ENCODE data around the gene LLGL2. TPM values are rescaled to one million over a fixed set of nuclear protein-coding genes. Genes with fewer than 3 reads are reported as not detected.

The LLGL2 gene
- total RNA-seq, 3 donors from 2014 or later = 4.6 to 60.2 (median 52.4) TPM

- no peaks in the 10 kb centered on the region for H3K27me3 ChIP-seq
- intact Hi-C loops (cut with DNase I; ENCODE audit: low total_unique reads) = no loop called here
- H3K36me3 ChIP-seq = no peaks in the 10 kb centered on the region
- TF ChIP-seq, protein P1, sequence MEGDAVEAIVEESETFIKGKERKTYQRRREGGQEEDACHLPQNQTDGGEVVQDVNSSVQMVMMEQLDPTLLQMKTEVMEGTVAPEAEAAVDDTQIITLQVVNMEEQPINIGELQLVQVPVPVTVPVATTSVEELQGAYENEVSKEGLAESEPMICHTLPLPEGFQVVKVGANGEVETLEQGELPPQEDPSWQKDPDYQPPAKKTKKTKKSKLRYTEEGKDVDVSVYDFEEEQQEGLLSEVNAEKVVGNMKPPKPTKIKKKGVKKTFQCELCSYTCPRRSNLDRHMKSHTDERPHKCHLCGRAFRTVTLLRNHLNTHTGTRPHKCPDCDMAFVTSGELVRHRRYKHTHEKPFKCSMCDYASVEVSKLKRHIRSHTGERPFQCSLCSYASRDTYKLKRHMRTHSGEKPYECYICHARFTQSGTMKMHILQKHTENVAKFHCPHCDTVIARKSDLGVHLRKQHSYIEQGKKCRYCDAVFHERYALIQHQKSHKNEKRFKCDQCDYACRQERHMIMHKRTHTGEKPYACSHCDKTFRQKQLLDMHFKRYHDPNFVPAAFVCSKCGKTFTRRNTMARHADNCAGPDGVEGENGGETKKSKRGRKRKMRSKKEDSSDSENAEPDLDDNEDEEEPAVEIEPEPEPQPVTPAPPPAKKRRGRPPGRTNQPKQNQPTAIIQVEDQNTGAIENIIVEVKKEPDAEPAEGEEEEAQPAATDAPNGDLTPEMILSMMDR (IDR thresholded peaks at IDR 0.05) = no peak
- TF ChIP-seq POLR2A (IDR thresholded peaks at IDR 0.05) (no peak), POLR2AphosphoS5 (IDR thresholded peaks at IDR 0.05) (no peak)
- H3K4me1 ChIP-seq = no peaks in the 10 kb centered on the region
- no peaks in the 10 kb centered on the region for H3K9me3 ChIP-seq
- no peak for DNase-seq (ENCODE audit: low spot score in 2 of 2)
- H3K27ac ChIP-seq = peak overlapping the region; percentile 17 to 62
- H3K4me3 ChIP-seq = no peak overlapping the region
Measured at GRCh38 chr17:75490173-75490743, 35.2 kb upstream of the LLGL2 start.

- no peak for DNase-seq (ENCODE audit: low spot score in 2 of 2)
- Histone ChIP-seq H3K27me3 (no peaks in the 10 kb centered on the region), H3K36me3 (no peaks in the 10 kb centered on the region), H3K9me3 (no peaks in the 10 kb centered on the region), H3K27ac (no peak overlapping the region), H3K4me1 (no peaks in the 10 kb centered on the region), H3K4me3 (no peak overlapping the region)
- intact Hi-C loops (cut with DNase I; ENCODE audit: low total_unique reads) = no loop called here
- TF ChIP-seq, protein P1 (IDR thresholded peaks at IDR 0.05) = no peak
- TF ChIP-seq POLR2A (IDR thresholded peaks at IDR 0.05) (no peak), POLR2AphosphoS5 (IDR thresholded peaks at IDR 0.05) (no peak)
Measured at GRCh38 chr17:75490953-75491649, 34.4 kb upstream of the LLGL2 start.

DNA sequence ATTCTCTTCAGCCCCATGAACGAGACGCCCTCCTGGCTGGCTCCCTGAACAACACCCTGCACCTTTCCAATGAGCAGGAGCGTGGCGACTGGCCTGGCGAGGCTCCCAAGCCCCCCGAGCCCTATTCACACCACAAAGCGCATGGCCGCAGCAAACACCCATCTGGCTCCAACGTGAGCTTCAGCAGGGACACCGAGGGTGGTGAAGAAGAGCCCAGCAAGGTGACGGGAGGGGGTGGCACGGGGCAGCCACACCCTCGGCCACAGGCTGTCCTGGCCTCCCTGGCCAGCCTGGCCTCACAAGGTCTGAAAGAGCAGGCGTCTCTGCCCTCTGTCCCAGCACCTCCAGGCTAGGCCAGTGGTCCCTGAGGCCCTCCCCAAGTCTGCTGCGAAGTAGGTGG lies 33.8 kb upstream of the LLGL2 start:
- H3K27ac ChIP-seq = no peak overlapping the region
- intact Hi-C loops (cut with DNase I; ENCODE audit: low total_unique reads) = no loop called here
- no peak for DNase-seq (ENCODE audit: low spot score in 2 of 2)
- TF ChIP-seq POLR2A (IDR thresholded peaks at IDR 0.05) (no peak), POLR2AphosphoS5 (IDR thresholded peaks at IDR 0.05) (no peak)
- TF ChIP-seq, protein P1 (IDR thresholded peaks at IDR 0.05) = no peak
- H3K4me3 ChIP-seq = no peak overlapping the region
- no peaks in the 10 kb centered on the region for H3K9me3 ChIP-seq
- H3K4me1 ChIP-seq = no peaks in the 10 kb centered on the region
- H3K27me3 ChIP-seq = no peaks in the 10 kb centered on the region
- no peaks in the 10 kb centered on the region for H3K36me3 ChIP-seq

DNA sequence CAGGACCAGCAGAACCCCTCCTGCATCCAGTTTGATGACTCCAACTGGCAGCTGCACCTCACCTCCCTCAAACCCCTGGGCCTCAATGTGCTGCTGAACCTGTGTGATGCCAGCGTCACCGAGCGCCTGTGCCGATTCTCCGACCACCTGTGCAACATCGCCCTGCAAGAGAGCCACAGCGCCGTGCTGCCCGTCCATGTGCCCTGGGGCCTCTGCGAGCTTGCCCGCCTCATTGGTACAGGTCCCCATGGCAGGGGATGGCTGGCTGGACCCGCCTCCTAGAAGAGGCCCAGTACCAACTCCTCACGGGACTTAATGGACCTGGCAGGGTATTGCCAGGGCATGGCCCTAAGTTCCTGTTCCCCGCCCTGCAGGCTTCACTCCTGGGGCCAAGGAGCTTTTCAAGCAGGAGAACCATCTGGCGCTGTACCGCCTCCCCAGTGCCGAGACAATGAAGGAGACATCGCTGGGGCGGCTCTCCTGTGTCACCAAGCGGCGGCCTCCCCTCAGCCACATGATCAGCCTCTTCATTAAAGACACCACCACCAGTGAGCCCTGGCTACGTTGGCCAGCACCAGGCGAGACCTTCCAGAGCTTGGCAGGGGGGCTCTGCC lies 32.8 kb upstream of the LLGL2 start:
- intact Hi-C loops (cut with DNase I; ENCODE audit: low total_unique reads) = no loop called here
- H3K4me3 ChIP-seq = no peak overlapping the region
- H3K9me3 ChIP-seq = no peaks in the 10 kb centered on the region
- no peaks in the 10 kb centered on the region for H3K4me1 ChIP-seq
- H3K36me3 ChIP-seq = no peaks in the 10 kb centered on the region
- no peak overlapping the region for H3K27ac ChIP-seq
- no peak for DNase-seq (ENCODE audit: low spot score in 2 of 2)
- TF ChIP-seq POLR2A (IDR thresholded peaks at IDR 0.05) = no peak
- TF ChIP-seq, protein P1 (IDR thresholded peaks at IDR 0.05) = no peak
- no peak for TF ChIP-seq POLR2AphosphoS5 (IDR thresholded peaks at IDR 0.05)
- no peaks in the 10 kb centered on the region for H3K27me3 ChIP-seq

DNA sequence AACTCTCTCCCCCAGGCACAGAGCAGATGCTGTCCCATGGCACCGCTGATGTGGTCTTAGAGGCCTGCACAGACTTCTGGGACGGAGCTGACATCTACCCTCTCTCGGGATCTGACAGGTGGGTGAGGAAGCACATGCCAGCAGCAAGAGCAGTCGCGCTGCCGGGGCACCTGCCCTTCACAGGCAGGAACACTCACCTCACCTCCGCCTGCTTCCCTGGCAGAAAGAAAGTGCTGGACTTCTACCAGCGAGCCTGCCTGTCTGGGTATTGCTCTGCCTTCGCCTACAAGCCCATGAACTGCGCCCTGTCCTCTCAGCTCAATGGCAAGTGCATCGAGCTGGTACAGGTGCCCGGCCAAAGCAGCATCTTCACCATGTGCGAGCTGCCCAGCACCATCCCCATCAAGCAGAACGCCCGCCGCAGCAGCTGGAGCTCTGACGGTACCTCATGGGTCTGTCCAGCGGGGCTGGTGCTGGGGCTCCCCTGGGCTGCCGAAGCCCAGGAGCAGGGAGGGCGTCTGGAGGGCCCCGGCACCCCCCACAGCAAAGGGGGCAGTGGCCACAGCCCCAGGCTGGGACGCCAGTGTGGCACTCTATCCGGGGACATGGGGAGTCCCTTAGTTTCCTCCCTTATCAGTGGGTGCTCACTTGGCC lies 31.9 kb upstream of the LLGL2 start:
- H3K36me3 ChIP-seq = no peaks in the 10 kb centered on the region
- TF ChIP-seq POLR2AphosphoS5 (IDR thresholded peaks at IDR 0.05) (no peak), POLR2A (IDR thresholded peaks at IDR 0.05) (no peak)
- TF ChIP-seq, protein P1 (IDR thresholded peaks at IDR 0.05) = no peak
- intact Hi-C loops (cut with DNase I; ENCODE audit: low total_unique reads) = no loop called here

More for the DNA sequence above, 31.9 kb upstream of the LLGL2 start:
- Histone ChIP-seq H3K4me1 (no peaks in the 10 kb centered on the region), H3K27me3 (no peaks in the 10 kb centered on the region), H3K4me3 (no peak overlapping the region), H3K9me3 (no peaks in the 10 kb centered on the region), H3K27ac (no peak overlapping the region)
- DNase-seq (ENCODE audit: low spot score in 2 of 2) = no peak
